ENCODE measurements around the gene LBHD1. TPM values are rescaled to one million over a fixed set of nuclear protein-coding genes. Genes with fewer than 3 reads are reported as not detected.

LBHD1 gene
- polyA plus RNA-seq, 3 donors = 1.9 to 9.1 (median 2.9) TPM

- Histone ChIP-seq H3K27me3 (ENCODE audit: control insufficient read depth in 2 of 2, insufficient read depth in 2 of 2, low read length in 2 of 2) (no peaks in the 10 kb centered on the region), H3K4me2 (replicated peaks; ENCODE audit: extremely low read depth, low read length, poor library complexity, severe bottlenecking) (peak overlapping the region; percentile 96), H3K4me1 (ENCODE audit: control insufficient read depth in 1 of 2, insufficient read depth in 2 of 2, low read length in 2 of 2) (peaks cover 46 to 63% of the 10 kb centered on the region in 2 donors), H2AFZ (ENCODE audit: insufficient read depth, low read depth, low read length, poor library complexity, severe bottlenecking) (peak overlapping the region; percentile 98), H3K4me3 (replicated peaks in 1 of 3; ENCODE audit: low read depth in 2 of 3, low read length in 3 of 3) (peak overlapping the region; percentile 72 to 91 (median 83)), H3K79me2 (ENCODE audit: insufficient read depth, low read length) (peaks cover 14% of the 10 kb centered on the region), H3K27ac (ENCODE audit: low read depth in 1 of 2, low read length in 2 of 2) (peak overlapping the region; percentile 95 to 97), H3K9ac (ENCODE audit: insufficient read depth, low read length, poor library complexity, severe bottlenecking) (peak overlapping the region; percentile 88), H3K9me3 (replicated peaks in 1 of 2; ENCODE audit: control insufficient read depth in 1 of 2, insufficient read depth in 1 of 2, low read length in 2 of 2) (no peaks in the 10 kb centered on the region), H4K20me1 (ENCODE audit: insufficient read depth, low read length) (no peaks in the 10 kb centered on the region), H3K36me3 (replicated peaks in 1 of 2; ENCODE audit: control insufficient read depth in 1 of 2, insufficient read depth in 2 of 2, low read length in 2 of 2) (peaks cover 25 to 33% of the 10 kb centered on the region in 2 donors)
- Mint-ChIP-seq H3K4me3 (peak overlapping the region; percentile 87 to 99), H3K4me1 (peaks cover 50% of the 10 kb centered on the region), H3K36me3 (peaks cover 23 to 32% of the 10 kb centered on the region in 2 donors), H3K27ac (peak overlapping the region; percentile 95 to 99 (median 98)), H3K9me3 (no peaks in the 10 kb centered on the region), H3K27me3 (ENCODE audit: low read depth in 3 of 3) (no peaks in the 10 kb centered on the region)
- 0% methylated on average over 3 of the region's 7 CpGs for WGBS (ENCODE audit: insufficient coverage)
- intact Hi-C loops (cut with micrococcal nuclease) = loop anchor here (1.0 to 10.0 kb wide), 3 partner anchors 19 to 114 kb away; partner anchors contain the start of genes TUT1 (in 2 of the 2), HNRNPUL2 (in 1 of the 2) and INTS5 (in 1 of the 2)
- no peak for DNase-seq
- no peak for TF ChIP-seq CTCF (IDR thresholded peaks at IDR 0.05)
Observed at GRCh38 chr11:62708793-62709192, 36.7 kb upstream of the LBHD1 start.

GRCh38 chr11:62708392-62708791, 36.3 kb upstream of the LBHD1 start:
- H2AFZ ChIP-seq (ENCODE audit: insufficient read depth, low read depth, low read length, poor library complexity, severe bottlenecking) = peak overlapping the region; percentile 98
- DNase-seq = no peak
- intact Hi-C loops (cut with micrococcal nuclease) = loop anchor here (5.0 to 10.0 kb wide), 2 partner anchors 56 to 114 kb away; partner anchors contain the start of genes TUT1 (in 2 of the 2) and INTS5 (in 1 of the 2)
- peak overlapping the region in 1 of 2 donors; percentile 97 for H3K27ac ChIP-seq (ENCODE audit: low read depth in 1 of 2, low read length in 2 of 2)
- Mint-ChIP-seq H3K4me3 (peak overlapping the region; percentile 87 to 99), H3K27ac (peak overlapping the region in 5 of 7 donors; percentile 95 to 99 (median 98)), H3K36me3 (peaks cover 19 to 28% of the 10 kb centered on the region in 2 donors), H3K27me3 (ENCODE audit: low read depth in 3 of 3) (no peaks in the 10 kb centered on the region), H3K4me1 (peaks cover 51% of the 10 kb centered on the region), H3K9me3 (no peaks in the 10 kb centered on the region)
- no peak for TF ChIP-seq CTCF (IDR thresholded peaks at IDR 0.05)
- H3K79me2 ChIP-seq (ENCODE audit: insufficient read depth, low read length) = peaks cover 14% of the 10 kb centered on the region
- peaks cover 20 to 29% of the 10 kb centered on the region in 2 donors for H3K36me3 ChIP-seq (replicated peaks in 1 of 2; ENCODE audit: control insufficient read depth in 1 of 2, insufficient read depth in 2 of 2, low read length in 2 of 2)
- H4K20me1 ChIP-seq (ENCODE audit: insufficient read depth, low read length) = no peaks in the 10 kb centered on the region
- H3K4me1 ChIP-seq (ENCODE audit: control insufficient read depth in 1 of 2, insufficient read depth in 2 of 2, low read length in 2 of 2) = peaks cover 50 to 67% of the 10 kb centered on the region in 2 donors
- H3K9ac ChIP-seq (ENCODE audit: insufficient read depth, low read length, poor library complexity, severe bottlenecking) = peak overlapping the region; percentile 88
- H3K4me2 ChIP-seq (replicated peaks; ENCODE audit: extremely low read depth, low read length, poor library complexity, severe bottlenecking) = peak overlapping the region; percentile 96
- no peaks in the 10 kb centered on the region for H3K27me3 ChIP-seq (ENCODE audit: control insufficient read depth in 2 of 2, insufficient read depth in 2 of 2, low read length in 2 of 2)
- WGBS (ENCODE audit: insufficient coverage) = 87% methylated on average over 5 of the region's 5 CpGs
- H3K4me3 ChIP-seq (replicated peaks in 1 of 3; ENCODE audit: low read depth in 2 of 3, low read length in 3 of 3) = peak overlapping the region in 2 of 3 experiments; percentile 72 to 91
- no peaks in the 10 kb centered on the region for H3K9me3 ChIP-seq (replicated peaks in 1 of 2; ENCODE audit: control insufficient read depth in 1 of 2, insufficient read depth in 1 of 2, low read length in 2 of 2)
